Amniotic stem cell (primary cell): ENCODE data around the gene PAWR.
"Not testable (repeated sequence)": the region's sequence is repeated elsewhere in the genome, so short reads cannot be mapped to it uniquely, and the experiment has no call there.

Experiments used
- DNase-seq: peaks from one replicate; lab custom pipeline; 2025; lab: John Stamatoyannopoulos, UW

The PAWR gene

GRCh38 chr12:79686171-79686570, 4.6 kb downstream of the PAWR start:
- no peak for DNase-seq

DNA sequence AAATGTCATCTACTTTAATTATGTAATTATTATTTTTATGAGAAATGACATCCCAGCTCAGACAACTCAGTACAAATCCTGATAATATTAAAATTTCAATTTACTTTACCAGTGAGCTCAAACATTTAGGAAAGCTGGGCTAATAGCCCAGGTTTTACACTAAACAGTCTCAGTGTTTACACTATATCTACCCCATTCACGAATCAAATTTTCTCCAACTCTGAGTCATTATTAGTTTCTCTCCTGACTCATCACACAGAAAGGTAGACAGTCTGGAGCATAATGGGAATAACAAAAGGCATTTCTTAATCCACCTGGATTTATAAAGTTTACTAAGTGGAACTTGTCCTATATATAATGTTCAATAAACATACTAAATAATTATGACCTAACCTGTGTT, 5.7 kb downstream of the PAWR start:
- no peak for DNase-seq

DNA sequence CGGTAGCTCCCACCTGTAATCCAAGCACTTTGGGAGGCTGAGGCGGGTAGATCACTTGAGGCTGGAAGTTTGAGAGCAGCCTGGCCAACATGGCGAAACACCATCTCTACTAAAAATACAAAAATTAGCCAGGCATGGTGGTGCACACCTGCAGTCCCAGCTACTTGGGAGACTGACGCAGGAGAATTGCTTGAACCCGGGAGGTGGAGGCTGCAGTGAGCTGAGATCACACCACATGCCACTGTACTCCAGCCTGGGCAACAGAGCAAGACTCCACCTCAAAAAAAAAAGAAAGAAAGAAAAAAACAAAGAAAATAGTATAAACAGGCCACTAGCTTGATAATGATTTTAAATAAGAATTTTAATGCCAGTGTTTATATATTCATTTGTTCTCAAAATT, 6.4 kb downstream of the PAWR start:
- DNase-seq: not testable (repeated sequence)

- no peak for DNase-seq
These were observed 8.2 kb downstream of the PAWR start for GRCh38 chr12:79682593-79682992.

GRCh38 chr12:79681008-79681590, 9.7 kb downstream of the PAWR start:
- DNase-seq: no peak

GRCh38 chr12:79680051-79680450, 10.7 kb downstream of the PAWR start:
- DNase-seq: no peak

GRCh38 chr12:79678306-79678705, 12.5 kb downstream of the PAWR start:
- DNase-seq: no peak

DNA sequence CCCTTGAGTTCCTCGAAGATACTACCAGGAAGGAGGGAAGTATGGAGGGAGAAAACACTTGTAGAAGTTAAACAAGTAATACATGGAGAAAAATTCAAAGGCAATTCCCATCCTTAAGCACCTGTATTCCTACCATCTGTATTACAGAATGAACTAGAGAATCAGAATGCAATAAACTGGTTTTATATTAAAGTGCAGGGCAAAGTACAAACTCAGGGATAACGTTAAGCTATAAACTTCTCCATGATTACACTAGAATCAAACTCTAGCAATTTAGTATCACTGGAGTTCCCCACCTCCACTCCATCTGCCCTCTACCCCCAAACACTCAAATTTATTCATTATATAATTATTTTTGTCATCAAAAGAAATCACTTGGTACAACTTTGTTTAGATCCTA, 13.1 kb downstream of the PAWR start:
- no peak for DNase-seq

- DNase-seq: no peak
These were observed 14.2 kb downstream of the PAWR start for GRCh38 chr12:79676579-79676978.

GRCh38 chr12:79674629-79675028, 16.1 kb downstream of the PAWR start:
- DNase-seq: no peak

GRCh38 chr12:79673354-79673753, 17.4 kb downstream of the PAWR start:
- no peak for DNase-seq

DNA sequence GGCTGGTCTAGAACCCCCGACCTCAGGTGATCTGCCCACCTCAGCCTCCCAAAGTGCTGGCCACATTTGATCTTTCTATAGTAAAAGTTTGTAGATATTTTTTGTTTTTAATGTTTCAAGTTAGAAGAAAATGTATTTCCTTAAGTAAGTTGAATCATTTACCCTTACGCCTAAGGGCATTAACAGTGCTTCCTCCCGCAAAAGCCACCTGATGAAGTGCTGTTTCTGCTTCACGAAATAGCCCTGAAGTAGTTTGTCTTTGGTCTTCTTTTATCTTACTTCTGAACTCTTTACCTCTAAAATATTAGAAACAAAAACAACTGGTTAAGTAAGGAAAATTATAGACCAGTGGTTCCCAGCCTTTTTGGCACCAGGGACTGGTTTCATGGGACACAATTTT, 22.7 kb downstream of the PAWR start:
- no peak for DNase-seq

DNA sequence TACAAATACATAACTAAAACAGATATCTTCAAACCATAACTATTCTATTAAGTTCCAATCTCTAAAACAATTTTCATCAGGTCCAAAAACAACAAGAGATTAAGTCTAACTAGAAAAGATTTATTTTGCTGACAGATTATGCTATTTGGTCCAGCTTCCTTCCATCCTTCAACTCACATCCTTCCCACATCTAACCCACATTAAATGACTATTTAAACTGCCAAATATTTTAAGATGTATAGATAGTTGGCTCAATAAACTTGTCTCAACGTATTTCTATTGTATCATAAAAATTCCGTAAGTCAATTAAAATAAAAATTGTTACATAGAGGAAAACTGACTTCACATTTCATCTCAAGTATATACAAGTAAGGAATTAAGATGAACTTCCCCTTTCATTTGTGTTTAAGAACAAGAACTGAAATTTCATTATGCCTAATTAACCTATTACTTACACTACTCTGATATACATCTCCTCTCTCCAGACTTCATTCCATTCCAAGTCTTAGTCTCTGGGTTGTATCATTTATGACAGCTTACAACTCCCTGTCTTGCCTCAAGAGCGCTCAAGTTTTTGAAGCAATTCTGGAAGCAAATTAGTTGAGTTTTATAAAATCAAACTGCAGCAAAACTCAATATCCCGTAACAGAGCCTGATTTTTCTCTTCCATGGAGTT, 25.4 kb downstream of the PAWR start:
- DNase-seq: no peak

GRCh38 chr12:79664518-79664917, 26.2 kb downstream of the PAWR start:
- DNase-seq: no peak

DNA sequence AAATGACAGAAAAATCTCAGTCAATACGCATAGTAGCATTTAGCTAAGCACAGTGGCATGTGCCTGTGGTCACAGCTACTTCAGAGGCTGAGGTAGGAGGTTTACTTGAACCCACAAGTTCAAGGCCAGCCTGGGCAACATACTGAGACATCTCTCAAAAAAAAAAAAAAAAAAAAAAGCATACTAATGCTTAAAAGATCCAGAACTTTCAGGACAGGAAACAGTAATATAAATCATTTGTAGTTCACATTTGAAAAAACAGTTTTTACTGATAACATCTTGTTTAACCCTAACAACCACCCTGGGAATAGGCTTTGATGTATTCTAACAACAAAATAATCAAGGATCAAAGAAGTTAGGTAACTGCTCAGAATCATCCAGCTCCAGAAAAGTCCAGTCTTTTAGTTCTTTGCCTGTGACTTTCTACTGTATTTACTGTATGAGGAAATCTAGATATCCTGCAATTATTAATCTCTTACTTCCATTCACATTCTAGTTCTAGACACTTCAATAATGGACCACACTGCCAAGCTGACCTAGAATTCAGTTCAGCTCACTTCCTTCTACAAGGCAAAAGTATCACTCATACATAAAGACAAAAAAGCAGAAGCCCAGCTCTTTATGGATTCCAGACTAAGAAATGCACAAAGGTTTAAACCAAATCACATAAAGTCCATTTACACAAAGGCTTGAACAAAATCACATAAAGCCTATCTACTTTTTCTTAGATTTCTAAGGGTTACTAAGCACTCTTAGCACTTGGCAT, 28.5 kb downstream of the PAWR start:
- no peak for DNase-seq

- no peak for DNase-seq
These were observed 29.1 kb downstream of the PAWR start for GRCh38 chr12:79661629-79662028.

DNA sequence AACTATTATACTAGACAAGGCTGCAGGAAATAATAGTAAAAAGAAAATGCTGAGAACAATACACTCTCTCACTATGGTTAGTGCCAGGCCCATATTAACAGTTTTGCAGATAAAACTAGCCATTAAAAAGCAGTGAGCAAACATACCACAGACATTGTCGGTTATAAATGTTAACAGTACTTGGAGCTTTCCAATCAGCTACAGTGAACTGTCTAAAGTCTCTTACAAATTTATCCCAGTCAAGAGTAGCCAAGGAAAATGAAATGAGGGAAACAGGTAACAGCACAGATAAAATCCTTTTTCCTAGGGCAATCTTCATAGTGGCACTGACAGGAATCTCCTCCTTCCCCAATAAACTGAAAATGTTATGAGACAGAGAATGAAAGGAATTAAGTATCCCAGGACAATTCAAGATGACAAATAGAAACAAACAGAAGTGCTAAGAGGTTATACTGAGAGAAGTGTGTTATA, 30.8 kb downstream of the PAWR start:
- no peak for DNase-seq

DNA sequence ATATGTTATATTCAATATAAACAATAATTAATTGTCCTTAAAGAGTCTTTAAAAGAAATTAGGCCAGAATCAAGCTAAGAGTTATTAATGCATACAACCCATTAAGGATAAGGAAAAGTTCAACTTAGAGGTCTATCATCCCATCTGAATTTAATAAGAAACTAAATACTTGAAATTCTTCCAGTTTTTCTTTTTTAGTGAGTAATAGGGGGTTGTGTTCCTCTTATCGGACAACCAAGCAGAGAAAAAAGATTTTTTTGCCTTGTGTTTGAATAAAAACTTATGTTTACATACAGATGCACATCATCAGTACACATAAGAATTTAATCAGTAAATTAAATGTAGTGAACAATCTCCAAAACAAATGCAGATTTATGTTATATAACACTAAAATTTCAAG, 32.5 kb downstream of the PAWR start:
- no peak for DNase-seq

DNA sequence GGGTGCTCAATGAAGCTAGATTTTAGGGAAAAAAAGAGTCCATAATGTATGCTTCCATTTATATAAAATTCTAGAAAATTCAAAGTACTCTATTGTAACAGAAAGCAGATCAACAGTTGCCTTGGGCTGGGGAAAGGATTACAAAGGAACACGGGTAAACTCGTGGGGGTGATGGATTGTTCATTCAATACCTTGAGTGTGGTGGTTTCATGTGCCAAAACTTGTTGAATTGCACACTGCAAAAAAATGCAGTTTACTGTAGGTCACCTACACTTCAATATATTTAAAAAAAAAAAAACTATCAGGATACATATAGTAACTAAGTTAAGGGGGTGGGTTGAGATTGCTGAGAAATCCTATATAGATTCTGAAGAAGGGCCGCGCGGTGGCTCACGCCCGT, 33.6 kb downstream of the PAWR start:
- DNase-seq: no peak

DNA sequence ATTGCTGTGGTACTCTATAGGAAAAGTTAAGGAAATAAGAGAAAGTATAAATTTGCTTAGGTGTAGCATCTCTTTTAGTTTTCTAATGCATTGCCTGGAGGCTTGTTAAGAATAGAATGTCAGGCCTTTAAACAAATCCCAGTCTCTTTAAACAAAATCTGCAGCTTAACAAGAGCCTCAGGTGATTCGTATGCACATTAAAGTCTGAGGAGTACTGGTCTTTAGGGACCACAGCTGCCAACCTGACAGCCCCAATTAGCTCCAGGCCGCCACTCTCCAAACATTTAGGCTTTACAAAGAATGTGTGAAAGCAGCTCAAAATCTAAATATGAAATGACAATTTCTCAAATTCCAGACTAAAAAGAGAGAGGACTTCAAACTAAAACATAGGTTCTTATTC, 35.7 kb downstream of the PAWR start:
- no peak for DNase-seq

DNA sequence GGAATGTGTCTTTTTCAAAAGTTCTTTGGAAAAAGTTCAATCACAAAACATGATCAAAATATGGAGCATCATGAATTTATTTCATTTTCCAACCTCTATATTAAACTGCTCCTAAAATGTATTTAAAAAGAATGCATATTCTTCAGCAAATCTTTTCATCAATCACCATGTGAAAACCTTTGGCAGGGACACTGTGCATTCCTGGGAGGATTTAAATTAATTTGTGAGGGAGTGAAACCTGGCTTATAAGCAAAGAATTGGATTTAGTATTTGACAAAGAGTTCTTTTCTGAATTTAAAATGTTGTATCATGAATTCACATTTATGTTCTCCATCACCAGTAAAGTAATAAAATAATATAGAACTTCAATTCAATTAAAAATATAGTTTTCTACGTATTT, 38.2 kb downstream of the PAWR start:
- no peak for DNase-seq

- DNase-seq: no peak
These were observed 40.3 kb downstream of the PAWR start for GRCh38 chr12:79650440-79650839.

GRCh38 chr12:79648881-79649280, 41.9 kb downstream of the PAWR start:
- DNase-seq: no peak
